Muscle layer of colon (tissue), 2 donors: ENCODE data around the gene GRB7.

ENCODE experiments used
- H3K27ac ChIP-seq: one replicate; pipeline ENCODE4 v1.7.0; 2013; ENCODE audit warnings: low read depth, mild to moderate bottlenecking, low read length, moderate library complexity
- H3K27me3 ChIP-seq, 2 donors: one replicate each; pipeline ENCODE4 v1.7.0; 2013; ENCODE audit warnings: low read length in 2 of 2, mild to moderate bottlenecking in 2 of 2; ENCODE audit not compliant: insufficient read depth in 2 of 2, control insufficient read depth in 1 of 2
- H3K36me3 ChIP-seq: one replicate; pipeline ENCODE4 v1.7.0; 2013; ENCODE audit warnings: mild to moderate bottlenecking, low read length; ENCODE audit not compliant: insufficient read depth
- H3K4me1 ChIP-seq: one replicate; pipeline ENCODE4 v1.7.0; 2013; ENCODE audit warnings: mild to moderate bottlenecking, low read length; ENCODE audit not compliant: insufficient read depth
- H3K4me3 ChIP-seq, 2 donors: one replicate each; pipeline ENCODE4 v1.7.0; 2013; ENCODE audit warnings: low read length in 2 of 2, low read depth in 1 of 2, mild to moderate bottlenecking in 1 of 2, moderate library complexity in 1 of 2
- H3K9ac ChIP-seq: one replicate; pipeline ENCODE4 v1.7.0; 2013; ENCODE audit warnings: low read length
- H3K9me3 ChIP-seq: one replicate; pipeline ENCODE4 v1.7.0; 2013; ENCODE audit warnings: mild to moderate bottlenecking, low read length
- donor health status: abdominal sarcoma.
- donor health status: Adenocarcinoma of cecum.

GRB7 gene

GRCh38 chr17:39782980-39783379 is 45.2 kb downstream of the GRB7 start:
- H3K27ac ChIP-seq, result no peak overlapping the region
- no peaks in the 10 kb centered on the region for H3K4me1 ChIP-seq

GRCh38 chr17:39787041-39787440 is 49.3 kb downstream of the GRB7 start:
- Histone ChIP-seq H3K9ac (no peak overlapping the region), H3K4me3 (no peak overlapping the region), H3K27me3 (peaks cover 0 to 4% of the 10 kb centered on the region in 2 donors), H3K9me3 (no peaks in the 10 kb centered on the region), H3K36me3 (no peaks in the 10 kb centered on the region), H3K4me1 (no peaks in the 10 kb centered on the region), H3K27ac (no peak overlapping the region)

More at GRCh38 chr17:39782980-39783379, 45.2 kb downstream of the GRB7 start:
- Histone ChIP-seq H3K9me3 (no peaks in the 10 kb centered on the region), H3K9ac (no peak overlapping the region), H3K36me3 (no peaks in the 10 kb centered on the region), H3K4me3 (no peak overlapping the region), H3K27me3 (no peaks in the 10 kb centered on the region)

- Histone ChIP-seq H3K4me3 (no peak overlapping the region), H3K27me3 (peaks cover 0 to 4% of the 10 kb centered on the region in 2 donors), H3K36me3 (no peaks in the 10 kb centered on the region), H3K4me1 (no peaks in the 10 kb centered on the region), H3K9me3 (no peaks in the 10 kb centered on the region), H3K9ac (no peak overlapping the region), H3K27ac (no peak overlapping the region)
Observed at GRCh38 chr17:39787743-39788484, 50.2 kb downstream of the GRB7 start.

- no peaks in the 10 kb centered on the region for H3K36me3 ChIP-seq
- H3K27ac ChIP-seq, result no peak overlapping the region
- H3K9ac ChIP-seq, result no peak overlapping the region
- peaks cover 0 to 4% of the 10 kb centered on the region in 2 donors for H3K27me3 ChIP-seq
- no peaks in the 10 kb centered on the region for H3K9me3 ChIP-seq
- no peak overlapping the region for H3K4me3 ChIP-seq
- no peaks in the 10 kb centered on the region for H3K4me1 ChIP-seq
Observed at GRCh38 chr17:39791111-39791992, 53.6 kb downstream of the GRB7 start.

- Histone ChIP-seq H3K9ac (no peak overlapping the region), H3K36me3 (no peaks in the 10 kb centered on the region), H3K27ac (no peak overlapping the region), H3K4me1 (no peaks in the 10 kb centered on the region), H3K9me3 (no peaks in the 10 kb centered on the region), H3K27me3 (peaks cover 0 to 4% of the 10 kb centered on the region in 2 donors), H3K4me3 (no peak overlapping the region)
Observed at GRCh38 chr17:39792526-39793221, 54.9 kb downstream of the GRB7 start.

- Histone ChIP-seq H3K4me3 (no peak overlapping the region), H3K4me1 (no peaks in the 10 kb centered on the region), H3K27me3 (peaks cover 0 to 4% of the 10 kb centered on the region in 2 donors), H3K36me3 (no peaks in the 10 kb centered on the region), H3K27ac (no peak overlapping the region), H3K9me3 (no peaks in the 10 kb centered on the region), H3K9ac (no peak overlapping the region)
Observed at GRCh38 chr17:39793301-39793872, 55.6 kb downstream of the GRB7 start.

- H3K9ac ChIP-seq, result no peak overlapping the region
- peaks cover 0 to 4% of the 10 kb centered on the region in 2 donors for H3K27me3 ChIP-seq
- H3K4me3 ChIP-seq, result no peak overlapping the region
- no peak overlapping the region for H3K27ac ChIP-seq
- H3K9me3 ChIP-seq, result no peaks in the 10 kb centered on the region
- no peaks in the 10 kb centered on the region for H3K36me3 ChIP-seq
- H3K4me1 ChIP-seq, result no peaks in the 10 kb centered on the region
Observed at GRCh38 chr17:39794249-39794970, 56.7 kb downstream of the GRB7 start.
